ENCODE results near the gene CTR9. TPM values are rescaled to one million over a fixed set of nuclear protein-coding genes. Genes with fewer than 3 reads are reported as not detected.

Gene CTR9
- total and polyA plus RNA-seq, 9 of the 15 experiments (the other 6 are each of a cell fraction or from before 2014, with no cell fraction given), result 25.4 to 79.3 (median 47.3) TPM

- TF ChIP-seq ZBTB2 (IDR thresholded peaks at IDR 0.05) (no peak; the same call in 1 of the 2 replicates), TRIM25 (IDR thresholded peaks at IDR 0.05; ENCODE audit: borderline replicate concordance) (peak; percentile 62; the same call in 1 of the 2 replicates), ATF6 (CRISPR knock-in tag; IDR thresholded peaks at IDR 0.05) (peak; percentile 95), MXD1 (CRISPR knock-in tag; IDR thresholded peaks at IDR 0.05; ENCODE audit: borderline replicate concordance, poor library complexity, severe bottlenecking) (no peak), SMARCA5 (IDR thresholded peaks at IDR 0.05) (0 out of 2 replicates have a peak, but pooled peaks have one; percentile 17), FOXP1 (CRISPR knock-in tag; IDR thresholded peaks at IDR 0.05) (no peak), CLOCK (CRISPR knock-in tag; IDR thresholded peaks at IDR 0.05; ENCODE audit: borderline replicate concordance) (no peak), MIER1 (IDR thresholded peaks at IDR 0.05; ENCODE audit: low read depth) (no peak; the same call in 1 of the 2 replicates), ZKSCAN8 (CRISPR knock-in tag; IDR thresholded peaks at IDR 0.05) (no peak), CTCF (IDR thresholded peaks at IDR 0.05 in 2 of 3, conservative IDR thresholded peaks at IDR 0.05 in 1 of 3; ENCODE audit: insufficient read depth in 2 of 3, low read depth in 1 of 3, low read length in 3 of 3) (no peak; a peak in 1 of 6 replicates), YY1 (IDR thresholded peaks at IDR 0.05; ENCODE audit: borderline replicate concordance in 1 of 3, control insufficient read depth in 1 of 3, extremely low read depth in 1 of 3, insufficient read depth in 3 of 3, insufficient read length in 1 of 3, insufficient replicate concordance in 2 of 3, low read depth in 1 of 3, low read length in 2 of 3) (peak; percentile 97 to 99 (median 98)), RFX5 (IDR thresholded peaks at IDR 0.05; ENCODE audit: low read depth, low read length) (no peak)
These were observed 57.7 kb downstream of the CTR9 start, which contains the start of gene EIF4G2 (continued) for GRCh38 chr11:10808553-10809372.
